GM19397 (cell line): ENCODE data around the gene HECTD1.

Source experiments
- ATAC-seq: cut with Tn5 transposase; IDR thresholded peaks from one replicate; pipeline ENCODE4 v1.9.1; 2021; ENCODE audit warnings: mild to moderate bottlenecking, moderate library complexity; ENCODE audit not compliant: unreplicated experiment

The HECTD1 gene

DNA sequence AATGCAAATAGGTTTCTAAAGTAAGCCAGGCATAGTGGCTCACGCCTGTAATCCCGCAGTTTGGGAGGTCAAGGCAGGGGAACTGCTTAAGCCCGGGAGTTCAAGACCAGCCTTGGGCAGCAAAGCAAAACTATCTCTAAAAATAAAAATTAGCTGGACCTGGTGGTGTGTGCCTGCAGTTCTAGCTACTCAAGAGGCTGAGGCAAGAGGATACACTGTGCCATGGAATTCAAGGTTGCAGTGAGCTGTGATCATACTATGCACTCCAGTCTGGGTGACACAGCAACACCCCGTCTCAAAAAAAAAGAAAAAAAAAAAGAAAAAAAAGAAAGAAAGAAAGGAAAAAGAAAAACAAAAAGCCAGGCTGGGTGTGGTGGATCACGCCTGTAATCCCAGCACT is 46.3 kb downstream of the HECTD1 start:
- no peak for ATAC-seq

DNA sequence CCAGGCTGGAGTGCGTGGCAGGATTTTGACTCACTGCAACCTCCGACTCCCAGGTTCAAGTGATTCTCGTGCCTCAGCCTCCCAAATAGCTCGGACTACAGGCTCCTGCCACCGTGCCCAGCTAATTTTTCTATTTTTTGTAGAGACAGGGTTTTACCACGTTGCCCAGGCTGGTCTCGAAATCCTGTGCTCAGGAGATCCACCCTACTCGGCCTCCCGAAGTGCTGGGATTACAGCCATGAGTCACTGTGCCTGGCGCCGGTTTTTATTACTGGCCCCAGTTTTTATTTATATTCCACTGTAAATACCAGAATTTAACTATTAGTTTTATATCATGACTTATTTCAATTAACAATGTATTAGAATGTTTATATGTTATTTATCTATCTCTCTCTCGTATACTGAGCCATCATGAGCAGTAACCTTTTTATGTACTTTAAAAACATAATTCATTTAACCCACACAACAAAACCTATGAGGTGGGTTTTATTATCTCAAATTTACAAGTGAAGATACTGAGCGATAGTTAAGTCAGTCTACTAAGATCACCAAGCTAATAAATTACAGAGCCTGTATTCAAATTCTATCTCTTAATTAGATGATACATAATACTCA is 47.8 kb downstream of the HECTD1 start:
- ATAC-seq: no peak

DNA sequence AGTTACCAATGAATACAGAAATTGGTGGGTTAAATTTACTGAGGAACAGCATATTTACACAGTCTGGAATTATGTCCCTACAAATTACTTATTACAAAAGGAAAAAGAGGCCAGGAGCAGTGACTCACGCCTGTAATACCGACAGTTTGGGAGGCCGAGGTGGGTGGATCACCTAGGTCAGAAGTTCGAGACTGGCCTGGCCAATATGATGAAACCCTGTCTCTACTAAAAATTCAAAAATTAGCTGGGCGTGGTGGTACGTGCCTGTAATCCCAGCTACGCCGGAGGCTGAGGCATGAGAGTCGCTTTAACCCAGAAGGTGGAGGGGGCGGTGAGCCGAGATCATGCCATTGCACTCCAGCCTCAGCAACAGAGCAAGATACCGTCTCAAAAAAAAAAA is 52.6 kb downstream of the HECTD1 start:
- no peak for ATAC-seq

DNA sequence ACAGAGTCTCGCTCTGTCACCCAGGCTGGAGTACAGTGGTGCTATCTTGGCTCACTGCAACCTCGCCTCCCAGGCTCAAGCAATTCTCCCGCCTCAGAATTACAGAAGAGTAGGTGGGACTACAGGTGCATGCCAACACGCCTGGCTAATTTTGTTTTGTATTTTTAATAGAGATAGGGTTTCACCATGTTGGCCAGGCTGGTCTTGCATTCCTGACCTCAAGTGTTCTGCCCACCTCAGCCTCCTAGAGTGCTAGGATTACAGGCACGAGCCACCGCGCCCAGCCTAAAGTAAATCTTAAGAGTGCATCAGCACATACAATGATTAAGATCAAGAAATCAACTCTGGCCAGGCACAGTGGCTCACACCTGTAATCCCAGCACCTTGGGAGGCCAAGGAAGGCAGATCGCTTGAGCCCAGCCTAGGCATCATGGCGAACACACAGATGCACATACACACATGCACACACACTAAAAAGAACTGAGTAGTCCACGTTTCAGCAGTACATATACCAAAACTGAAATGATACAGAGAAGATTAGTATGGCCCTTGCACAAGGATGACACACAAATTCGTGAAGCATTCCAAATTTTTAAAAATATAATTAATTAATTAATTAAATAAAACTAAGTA is 65.0 kb downstream of the HECTD1 start:
- ATAC-seq: no peak

DNA sequence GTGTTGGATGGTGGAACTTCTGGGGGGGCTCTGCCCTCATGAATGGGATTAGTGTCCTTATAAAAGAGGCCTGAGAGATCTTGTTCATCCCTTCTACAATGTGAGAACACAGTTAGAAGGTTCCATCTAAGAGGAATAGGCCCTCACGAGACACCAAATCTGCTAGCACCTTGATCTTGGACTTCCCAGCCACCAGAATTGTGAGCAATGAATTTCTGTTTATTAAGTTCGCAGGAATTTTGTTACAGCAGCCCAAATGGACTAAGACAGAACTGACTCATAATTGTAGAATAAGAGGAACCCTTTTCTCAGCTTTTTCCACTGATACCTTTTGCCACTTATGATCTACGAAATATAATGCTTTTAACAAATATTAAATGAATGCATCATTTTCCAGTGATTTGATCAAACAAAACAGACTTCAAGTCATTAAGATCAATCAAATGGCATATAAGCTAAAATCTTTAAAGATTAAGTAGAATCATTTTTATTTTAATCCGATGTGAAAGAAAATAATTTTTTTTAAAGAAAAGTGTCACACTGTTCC is 68.2 kb downstream of the HECTD1 start:
- no peak for ATAC-seq

DNA sequence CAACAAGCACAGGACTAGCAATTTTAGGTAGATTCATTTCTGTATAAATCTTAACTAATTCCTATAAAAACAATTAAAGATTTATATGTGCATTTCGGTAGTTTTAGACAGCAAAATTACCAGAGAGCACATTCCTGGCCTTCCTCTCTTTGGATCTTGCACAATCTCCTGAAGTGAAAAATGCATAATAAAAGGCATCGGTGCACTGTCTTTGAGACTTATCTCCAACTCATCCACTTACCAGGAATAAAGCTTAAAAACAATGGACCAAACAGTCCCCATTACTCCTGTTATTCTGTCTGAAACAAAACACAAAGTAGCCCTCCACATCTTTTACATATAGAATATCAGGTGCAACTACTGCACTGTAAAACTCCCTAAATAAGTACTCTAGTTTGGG is 69.3 kb downstream of the HECTD1 start:
- no peak for ATAC-seq

DNA sequence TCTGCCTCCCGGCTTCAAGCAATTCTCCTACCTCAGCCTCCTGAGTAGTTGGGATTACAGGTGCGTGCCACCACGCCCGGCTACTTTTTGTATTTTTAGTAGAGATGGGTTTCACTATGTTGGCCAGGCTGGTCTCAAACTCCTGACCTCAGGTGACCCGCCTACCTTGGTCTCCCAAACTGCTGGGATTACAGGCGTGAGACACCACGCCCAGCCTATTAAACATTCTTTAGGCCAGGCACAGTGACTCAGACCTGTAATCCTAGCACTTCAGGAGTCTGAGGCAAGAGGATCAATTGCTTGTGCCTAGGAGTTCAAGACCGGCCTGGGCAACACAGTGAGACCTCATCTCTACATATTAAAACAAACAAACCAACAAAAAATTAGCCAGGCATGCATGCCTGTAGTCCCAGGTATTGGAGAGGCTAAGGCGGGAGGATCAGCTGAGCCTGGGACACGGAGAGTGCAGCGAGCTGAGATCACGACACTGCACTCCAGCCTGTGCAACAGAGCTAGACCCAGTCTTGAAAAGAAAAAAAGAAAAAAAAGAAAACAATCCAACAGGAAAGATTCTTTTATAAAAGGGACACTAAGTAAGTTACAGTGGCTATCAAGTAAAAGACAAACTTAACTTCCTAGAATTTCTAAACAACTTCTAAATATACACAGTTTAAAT is 70.2 kb downstream of the HECTD1 start:
- ATAC-seq: no peak

DNA sequence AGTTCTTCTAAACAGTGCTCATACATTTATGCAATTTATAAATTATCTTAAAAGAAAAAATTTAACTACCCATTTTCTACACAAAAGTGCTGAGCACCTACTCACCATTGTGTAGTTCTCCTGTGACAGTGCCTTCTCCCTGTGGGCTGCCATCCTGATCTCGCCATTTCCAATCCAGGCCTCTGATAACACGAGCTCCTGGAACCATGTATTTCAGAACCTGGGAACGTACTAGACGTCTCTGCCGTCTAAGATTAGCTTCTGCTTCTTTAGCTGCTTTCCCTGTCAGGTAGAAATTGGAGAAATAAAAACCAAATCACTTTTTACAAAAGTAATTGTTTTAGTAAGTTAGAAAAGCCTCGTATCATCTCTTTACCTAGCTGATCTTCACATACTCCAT is 74.5 kb downstream of the HECTD1 start:
- no peak for ATAC-seq

DNA sequence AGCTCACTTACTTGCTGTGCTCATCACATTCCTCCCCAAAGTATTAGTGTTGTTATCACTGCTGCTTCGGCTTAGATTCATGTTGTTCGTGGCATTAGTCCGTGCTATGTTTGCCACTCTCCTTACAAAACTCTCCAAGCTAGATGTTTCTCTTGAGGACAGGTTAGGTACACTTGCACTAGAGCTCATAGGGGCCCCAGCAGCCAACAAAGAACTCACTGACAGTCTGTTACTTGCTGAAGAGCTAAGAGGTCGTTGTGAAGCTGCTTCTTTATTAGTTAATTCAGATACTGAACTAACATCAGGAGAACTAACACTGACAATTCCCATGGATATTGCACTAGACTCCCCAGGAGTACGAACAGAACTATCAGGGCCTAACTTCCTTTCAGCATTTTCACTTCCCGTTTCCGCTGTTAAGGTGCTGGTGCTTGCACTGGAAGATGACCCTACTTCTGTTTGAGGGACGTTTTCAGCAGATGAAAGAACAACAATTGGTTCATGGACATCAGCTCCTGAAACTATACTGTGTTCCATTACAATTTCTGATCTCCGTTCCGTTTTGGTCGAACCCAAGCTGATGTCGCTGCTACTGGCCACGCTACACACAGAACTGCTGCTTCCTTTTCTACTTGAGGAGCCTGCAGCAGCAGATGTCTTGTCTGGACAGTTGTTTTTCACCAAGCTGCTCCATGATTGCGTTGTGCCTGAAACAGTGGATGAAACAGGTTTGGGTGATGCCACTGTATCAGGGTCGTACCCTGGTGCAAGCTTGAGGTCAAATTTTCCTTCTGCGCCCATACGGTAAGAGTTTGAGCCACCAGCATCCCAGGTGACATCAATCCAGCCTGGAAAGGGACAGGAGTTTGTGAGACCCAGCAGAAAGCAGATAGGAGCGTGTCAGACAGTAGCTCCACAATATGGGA is 78.7 kb downstream of the HECTD1 start:
- ATAC-seq: peak; percentile 64

DNA sequence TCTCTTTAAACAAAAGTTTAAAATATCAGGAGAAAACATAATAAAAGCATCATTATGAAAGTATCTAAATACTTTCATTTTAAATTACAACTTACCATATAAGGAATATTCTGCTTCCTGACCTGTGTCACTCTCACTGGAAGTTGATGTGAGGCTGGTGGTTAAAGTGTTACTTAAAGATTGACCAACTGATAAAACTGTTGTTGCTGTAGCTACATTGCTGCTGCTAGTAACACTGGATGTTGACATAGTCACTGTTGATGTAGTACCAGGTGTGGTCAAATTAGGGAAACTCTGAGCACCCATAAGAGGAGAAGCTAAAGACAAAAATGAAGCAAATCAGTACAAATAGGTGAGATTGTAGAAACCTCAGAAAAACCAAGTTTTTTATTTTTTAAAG is 79.9 kb downstream of the HECTD1 start:
- no peak for ATAC-seq

DNA sequence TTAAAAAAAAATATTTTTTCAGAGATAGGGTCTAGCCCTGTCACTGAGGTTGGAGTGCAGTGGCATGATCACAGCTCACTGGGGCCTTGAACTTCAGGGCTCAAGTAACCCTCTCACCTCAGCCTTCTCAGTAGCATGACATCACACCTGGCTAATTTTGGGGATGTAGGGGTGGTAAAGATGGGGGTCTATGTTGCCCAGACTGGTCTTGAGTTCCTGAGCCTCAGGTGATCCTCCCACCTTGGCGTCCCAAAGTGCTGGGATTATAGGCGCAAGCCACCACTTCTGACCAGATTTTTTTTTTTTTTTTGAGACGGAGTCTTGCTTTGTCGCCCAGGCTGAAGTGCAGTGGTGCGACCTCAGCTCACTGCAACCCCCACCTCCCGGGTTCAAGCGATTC is 80.9 kb downstream of the HECTD1 start:
- no peak for ATAC-seq

DNA sequence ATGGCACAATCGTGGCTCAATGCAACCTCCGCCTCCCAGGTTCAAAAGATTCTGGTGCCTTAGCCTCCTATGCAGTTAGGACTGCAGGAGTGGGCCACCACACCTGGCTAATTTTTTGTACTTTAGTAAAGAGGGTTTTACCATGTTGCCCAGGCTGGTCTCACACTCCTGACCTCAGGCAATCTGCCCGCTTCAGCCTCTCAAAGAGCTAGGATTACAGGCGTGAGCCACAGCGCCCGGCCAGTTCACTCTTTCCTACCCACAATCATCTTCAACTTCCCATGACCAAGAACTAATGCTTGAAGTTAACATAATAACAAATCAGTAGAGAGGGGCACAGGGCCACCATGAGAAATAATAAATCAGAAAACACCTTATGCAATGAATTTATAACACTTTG is 82.4 kb downstream of the HECTD1 start:
- ATAC-seq: no peak

DNA sequence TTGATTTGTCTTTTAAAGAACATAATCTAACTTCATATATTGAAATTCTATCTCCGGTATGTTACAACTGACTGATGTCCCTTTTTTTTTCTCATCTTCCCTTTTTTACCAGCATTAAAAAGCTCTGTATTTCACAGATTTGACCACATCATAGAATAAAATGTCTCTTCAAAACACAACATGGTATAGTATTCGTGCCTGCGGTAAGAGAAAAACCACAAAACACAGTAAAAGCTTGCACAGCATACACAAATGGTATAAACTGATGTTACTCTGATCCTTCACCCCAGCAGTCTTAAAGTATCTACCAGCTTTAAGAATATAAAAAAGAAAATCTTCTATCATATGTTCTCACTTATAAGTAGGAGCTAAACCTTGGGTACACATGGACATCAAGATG is 83.4 kb downstream of the HECTD1 start:
- ATAC-seq: no peak

DNA sequence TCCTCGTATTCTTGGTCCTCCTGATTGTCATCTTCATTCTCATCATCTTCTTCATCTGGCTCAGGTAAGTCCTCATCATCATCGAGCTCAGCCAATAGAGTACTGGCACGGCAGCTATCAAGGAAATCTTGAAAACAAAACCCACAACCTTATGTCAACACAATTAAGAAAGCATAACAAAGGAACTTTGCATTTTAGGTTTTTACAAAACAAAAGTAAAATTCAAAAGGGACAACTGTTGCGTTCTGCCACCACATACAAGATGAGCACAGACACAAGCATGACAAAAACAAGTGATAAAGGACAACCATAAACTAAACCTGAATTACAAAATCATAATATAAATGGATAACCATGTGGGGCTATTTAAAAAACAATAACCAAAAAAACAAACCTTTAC is 84.7 kb downstream of the HECTD1 start:
- no peak for ATAC-seq

DNA sequence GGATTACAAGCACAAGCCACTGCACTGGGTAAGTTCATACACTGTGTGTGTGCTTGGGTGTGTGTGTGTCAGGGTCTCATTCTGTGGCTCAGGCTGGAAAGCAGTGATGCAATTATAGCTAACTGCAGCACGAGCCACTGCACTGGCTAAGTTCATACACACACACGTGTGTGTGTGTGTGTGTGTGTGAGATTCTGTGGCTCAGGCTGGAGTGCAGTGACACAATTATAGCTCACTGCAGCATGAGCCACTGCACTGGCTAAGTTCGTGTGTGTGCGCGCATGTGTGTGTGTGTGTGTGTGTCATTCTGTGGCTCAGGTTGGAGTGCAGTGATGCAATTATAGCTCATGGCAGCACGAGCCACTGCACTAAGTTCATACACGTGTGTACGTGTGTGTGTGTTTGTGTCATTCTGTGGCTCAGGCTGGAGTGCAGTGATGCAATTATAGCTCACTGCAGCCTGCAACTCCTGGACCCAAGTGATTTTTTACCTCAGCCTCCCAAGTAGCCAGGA is 85.4 kb downstream of the HECTD1 start:
- ATAC-seq: no peak

DNA sequence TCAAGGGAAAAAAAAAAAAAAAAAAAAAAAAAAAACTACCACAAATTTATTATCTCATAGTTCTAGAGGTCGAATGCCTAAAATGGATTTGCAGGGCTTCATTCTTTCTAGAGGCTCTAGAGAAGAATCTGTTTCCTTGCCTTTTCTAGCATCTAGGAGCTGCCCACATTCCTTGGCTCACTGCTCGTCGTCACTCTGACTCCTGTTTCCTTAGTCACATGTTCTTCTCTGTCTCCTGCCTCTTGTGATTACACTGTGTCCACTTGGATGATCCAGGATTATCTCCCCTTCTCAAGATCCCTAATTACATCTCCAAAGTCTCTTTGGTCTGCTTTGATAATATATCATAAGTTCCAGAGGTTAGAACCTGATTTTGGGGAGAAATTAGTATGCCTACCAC is 88.7 kb downstream of the HECTD1 start:
- ATAC-seq: no peak

DNA sequence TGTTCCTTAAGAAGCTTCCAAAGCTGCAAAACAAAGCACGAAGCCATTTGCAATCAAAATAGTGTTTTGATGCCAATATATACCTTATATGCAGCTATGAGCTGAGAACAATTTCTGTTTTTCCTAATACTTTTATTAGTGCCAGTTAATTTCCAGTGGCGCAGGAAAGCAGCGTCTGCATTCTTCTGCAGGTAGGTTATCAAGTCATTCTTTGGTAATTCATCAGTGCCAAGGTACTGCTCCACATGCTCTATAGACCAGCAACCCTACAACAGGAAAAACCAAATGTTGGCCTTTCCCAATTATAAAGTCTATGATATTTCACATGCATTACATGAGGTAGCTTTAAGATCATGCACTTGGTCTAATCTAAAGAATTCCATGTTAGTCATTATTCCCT is 93.8 kb downstream of the HECTD1 start:
- ATAC-seq: no peak

DNA sequence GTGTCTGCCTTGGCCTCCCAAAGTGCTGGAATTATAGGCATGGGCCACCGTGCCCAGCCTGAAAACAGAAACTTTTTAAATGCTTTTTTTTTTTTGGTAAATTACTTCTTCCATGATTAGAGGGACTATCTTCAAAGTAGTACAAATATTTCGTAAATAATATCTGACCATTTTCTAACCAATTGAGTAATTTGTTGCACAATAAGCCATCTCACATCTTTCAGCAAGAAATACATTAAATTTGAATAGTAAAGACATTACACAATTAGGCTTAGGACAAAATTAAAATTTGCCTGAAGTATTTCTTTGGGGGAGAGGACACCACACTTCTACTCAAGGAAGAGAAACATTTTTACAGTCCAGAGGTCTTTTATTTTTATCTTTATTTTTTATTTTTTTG is 96.7 kb downstream of the HECTD1 start:
- ATAC-seq: no peak

DNA sequence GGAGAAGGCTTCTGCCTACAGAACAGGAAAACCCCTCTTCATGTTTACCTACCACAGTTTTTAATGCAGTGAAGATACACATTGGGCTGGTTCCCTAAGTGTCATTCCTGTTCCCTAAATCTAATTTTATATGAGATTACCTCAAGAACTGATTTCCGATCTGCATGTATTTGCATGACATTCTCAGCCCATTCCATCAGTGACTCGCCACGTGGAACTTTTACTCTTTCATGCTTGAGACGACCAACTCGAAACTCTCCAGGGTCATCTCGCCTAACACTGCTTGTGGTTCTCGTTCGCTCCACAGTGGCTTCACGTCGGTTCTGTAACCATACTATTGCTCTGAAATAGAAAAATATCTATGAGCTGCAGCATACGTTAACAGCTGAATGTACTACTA is 98.3 kb downstream of the HECTD1 start:
- no peak for ATAC-seq

DNA sequence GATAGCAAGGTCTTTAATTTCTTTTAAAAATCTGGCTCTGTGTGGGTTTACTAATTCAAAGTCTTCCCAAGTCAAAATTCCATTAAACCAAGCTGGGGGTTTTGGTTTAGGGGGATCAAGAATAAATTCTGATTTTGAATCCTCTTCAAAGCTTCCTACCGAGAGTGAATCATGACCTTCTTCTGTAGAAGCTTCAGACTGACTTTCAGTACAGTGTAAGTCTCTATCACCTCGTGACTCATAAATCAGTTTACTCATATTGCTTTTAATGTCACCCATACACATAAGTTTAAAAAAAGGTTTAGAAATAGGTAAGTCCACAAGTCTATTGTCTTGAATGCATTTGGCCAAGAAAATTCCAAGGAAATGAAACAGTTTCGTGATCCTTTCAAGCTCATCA is 100.8 kb downstream of the HECTD1 start:
- ATAC-seq: no peak

DNA sequence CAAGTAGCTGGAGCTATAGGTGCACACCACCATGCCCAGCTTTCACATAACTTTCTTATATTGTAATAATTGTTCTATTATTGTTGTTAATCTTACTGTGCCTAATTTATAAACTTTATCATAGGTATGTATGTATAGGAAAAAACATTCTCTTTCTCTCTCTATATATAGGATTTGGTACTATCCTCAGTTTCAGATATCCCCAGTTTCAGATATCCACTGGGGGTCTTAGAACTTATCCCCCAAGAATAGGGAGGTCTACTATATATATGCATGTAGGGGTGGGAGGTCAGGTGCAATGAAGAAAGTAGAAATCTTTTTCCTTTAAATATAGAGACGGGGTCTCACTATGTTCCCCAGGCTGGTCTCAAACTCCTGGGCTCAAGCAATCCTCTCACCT is 110.5 kb downstream of the HECTD1 start:
- no peak for ATAC-seq
